ENCODE results near the gene KANSL3.
A peak's percentile ranks its signal among the peaks of the same experiment; 100 is the strongest.
"Not testable (repeated sequence)": the region's sequence is repeated elsewhere in the genome, so short reads cannot be mapped to it uniquely, and the experiment has no call there.

KANSL3 gene

DNA sequence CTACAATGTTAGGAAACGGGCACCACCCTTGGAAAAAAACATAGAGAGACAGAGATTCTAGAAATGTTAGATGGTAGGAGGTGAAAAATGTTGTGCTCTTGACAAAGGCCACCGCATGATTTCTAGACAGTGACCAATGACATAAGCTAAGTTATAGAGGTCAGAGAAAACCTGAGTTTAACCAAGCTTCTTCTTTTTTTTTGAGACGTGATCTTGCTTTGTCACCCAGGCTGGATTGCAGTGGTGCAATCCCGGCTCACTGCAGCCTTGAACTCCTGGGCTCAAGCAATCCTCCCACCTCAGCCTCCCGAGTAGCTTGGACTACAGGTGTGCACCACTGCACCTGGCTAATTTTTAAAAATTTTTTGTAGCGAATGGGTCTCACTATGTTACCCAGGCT is 17.4 kb upstream of the KANSL3 start:
- no peak for DNase-seq (ENCODE audit: low spot score)

DNA sequence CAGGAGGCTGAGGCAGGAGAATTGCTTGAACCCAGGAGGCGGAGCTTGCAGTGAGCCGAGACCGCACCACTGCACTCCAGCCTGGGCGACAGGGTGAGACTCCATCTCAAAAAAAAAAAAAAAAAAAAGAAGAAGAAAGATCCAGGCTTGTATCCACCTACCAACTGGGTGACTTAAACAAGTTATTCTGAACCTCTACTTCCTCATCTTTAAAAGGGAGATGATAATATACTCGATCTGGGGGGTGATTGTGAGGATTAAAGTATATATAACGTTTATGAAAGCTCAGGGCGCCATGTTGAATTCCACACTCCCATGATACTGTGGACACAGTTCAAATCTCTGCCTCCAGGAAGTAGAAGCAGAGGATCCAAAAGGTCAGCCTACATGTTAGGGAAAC is 16.7 kb upstream of the KANSL3 start:
- not testable (repeated sequence) for DNase-seq (ENCODE audit: low spot score)

DNA sequence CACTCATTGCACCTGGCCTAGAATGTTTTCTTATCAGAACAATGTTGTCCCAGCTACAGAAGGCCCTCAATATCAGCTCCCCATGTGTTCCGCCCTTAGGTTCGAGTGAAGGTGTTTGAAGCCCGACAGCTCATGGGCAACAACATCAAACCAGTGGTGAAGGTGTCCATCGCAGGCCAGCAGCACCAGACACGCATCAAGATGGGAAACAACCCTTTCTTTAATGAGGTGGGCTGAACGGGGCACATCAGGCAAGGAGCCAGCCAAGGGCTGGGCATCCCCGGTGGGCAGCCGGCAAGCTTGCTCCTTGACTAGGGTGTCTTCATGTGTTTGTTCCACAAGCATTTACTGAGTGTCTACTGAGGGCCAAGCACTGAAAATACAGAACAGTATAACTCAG is 13.7 kb upstream of the KANSL3 start:
- no peak for DNase-seq (ENCODE audit: low spot score)

DNA sequence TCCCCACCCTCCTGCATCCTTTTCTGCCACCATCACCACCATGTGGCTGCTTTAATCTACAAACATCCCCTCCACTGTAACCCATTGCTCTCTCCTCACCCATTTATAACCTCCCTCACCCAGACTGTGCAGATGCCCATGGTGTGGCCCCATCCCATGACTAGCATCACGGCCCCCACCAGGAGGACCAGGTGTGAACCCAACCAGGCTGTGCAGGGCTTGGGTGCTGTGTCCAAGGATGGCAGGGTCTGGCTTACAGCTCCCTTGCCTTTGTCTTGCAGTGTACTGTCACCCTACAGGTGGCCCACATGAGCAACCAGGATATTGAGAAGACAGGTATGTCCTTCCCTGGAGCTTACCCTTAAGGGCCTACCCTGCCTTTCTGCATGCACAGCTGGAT is 11.2 kb upstream of the KANSL3 start:
- no peak for DNase-seq (ENCODE audit: low spot score)

DNA sequence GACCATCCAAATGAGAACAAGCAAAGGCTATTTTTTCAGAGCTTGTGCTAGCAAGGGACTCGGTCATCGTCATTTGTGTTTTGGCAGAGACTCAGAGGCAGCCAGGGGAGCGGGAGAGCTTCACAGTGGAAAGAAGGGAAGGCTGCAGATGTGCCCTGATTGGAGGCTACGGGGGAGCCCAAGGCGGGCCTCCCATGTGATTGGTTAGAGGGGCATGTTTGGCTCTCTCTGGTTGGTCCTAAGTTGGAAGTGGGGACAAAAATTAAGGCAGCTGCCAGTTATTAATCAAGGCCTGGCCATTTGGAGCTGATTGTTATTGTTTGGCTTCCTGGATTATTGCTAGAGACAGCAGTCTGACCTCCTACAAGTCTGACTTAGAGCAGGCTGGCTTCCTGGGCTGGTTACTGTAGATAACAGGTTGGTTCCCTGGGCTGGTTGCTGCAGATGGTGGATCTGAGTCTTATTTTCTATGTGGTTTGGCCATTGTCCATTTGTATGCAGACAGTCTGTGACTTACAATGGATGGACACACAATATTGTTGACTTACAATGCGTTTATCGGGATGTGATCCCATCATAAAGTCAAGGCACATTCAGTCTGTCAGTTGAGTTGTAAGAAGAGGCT is 10.3 kb upstream of the KANSL3 start:
- no peak for DNase-seq (ENCODE audit: low spot score)

DNA sequence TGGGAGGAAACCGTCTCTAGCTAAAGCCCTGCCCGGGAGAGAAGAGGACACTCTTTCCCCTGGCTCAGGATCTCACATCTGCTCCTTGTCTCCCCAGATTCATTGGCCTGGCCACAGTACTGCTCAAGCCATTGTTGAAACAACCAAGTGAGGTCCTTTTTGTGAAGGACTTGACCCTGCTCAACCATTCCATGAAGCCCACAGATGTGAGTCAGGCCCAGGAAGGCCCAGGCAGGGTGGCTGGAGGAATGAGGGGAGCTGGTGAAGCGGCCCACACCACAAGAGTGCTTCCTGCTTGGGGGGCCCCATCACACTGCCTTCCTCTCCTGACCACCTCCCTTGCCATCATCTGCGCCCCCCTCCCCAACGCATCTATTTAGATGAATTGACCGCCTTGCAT is 9.6 kb upstream of the KANSL3 start:
- no peak for DNase-seq (ENCODE audit: low spot score)

DNA sequence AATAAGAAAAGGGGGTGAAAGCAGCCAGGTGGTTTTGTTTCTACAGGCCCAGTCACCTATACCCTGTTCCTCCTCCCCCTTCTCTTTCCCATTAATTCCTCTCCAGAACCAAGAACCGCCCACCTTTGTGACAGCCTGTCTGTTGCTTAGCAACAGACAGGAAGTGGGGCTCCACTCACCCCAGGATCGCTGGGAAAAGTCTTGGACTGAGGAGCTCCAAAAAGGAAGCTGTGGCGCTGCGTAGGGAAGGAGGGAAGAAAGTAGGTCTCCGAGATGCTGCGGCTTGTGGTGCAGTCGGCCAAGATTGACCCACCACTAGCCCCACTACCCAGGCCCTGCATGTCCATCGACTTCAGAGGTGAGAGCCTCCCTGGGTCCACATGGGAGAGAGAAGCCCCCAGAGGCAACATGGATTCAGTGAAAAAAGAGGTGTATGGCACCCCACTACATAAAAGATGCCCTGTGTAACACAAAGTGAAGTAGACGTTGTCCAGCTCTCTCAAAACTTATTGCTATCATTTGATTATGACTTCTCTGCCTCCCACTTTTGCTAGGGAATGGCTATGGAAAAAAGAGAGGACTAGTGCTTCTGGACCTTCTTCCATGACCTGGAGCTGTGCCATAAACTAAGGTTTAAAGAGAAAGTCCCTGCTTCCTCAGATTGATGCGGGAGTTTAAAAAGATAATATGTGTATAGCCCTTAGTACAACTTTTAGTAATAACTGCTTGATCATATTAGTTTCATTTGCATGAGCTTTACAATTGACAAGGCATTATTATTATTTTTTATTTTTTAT is 4.7 kb upstream of the KANSL3 start, which contains the start of gene FER1L5:
Gene FER1L5, plus strand, starts transcription at position 201 of the 797 bp plus-strand sequence. Its CDS starts 73 bp downstream, at position 274.
- DNase-seq (ENCODE audit: low spot score) = peak; percentile 66

DNA sequence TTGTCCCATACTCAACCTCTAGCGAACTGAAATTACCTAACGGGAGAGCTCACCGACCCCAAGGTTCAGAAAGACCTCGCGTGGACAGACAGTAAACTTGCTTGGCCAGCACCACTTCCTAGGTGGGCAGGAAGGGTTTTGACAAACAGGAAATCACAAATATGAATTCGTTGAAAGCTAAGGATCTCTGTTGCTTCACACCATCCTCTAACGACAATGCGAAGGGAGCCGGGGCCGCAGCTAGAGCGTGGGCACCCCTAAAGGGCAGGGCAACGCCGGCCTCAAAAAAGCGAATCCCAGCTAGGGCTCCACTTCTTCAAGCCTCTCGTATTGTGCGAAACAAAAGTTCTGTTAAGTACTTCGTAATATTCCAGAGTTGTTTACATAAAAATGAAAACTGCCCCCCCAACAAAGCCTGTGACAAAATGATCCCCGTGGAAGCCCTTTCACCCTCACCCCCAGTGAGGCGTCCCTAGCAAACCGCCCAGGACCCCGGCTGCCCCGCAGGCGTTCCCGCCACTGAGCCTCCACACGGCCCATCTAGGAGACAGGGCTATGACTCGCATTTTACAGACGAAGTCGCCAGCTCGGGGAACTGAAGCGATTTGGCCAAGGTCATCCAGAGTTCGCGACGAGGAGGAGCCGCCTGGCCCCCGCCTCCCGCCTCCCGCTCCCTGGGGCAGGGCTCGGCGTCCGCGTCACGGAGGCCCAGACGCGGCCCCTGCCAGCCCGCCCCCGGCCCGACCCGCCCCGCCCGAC is 548 bp downstream of the KANSL3 start:
- DNase-seq (ENCODE audit: low spot score) = peak; percentile 82

DNA sequence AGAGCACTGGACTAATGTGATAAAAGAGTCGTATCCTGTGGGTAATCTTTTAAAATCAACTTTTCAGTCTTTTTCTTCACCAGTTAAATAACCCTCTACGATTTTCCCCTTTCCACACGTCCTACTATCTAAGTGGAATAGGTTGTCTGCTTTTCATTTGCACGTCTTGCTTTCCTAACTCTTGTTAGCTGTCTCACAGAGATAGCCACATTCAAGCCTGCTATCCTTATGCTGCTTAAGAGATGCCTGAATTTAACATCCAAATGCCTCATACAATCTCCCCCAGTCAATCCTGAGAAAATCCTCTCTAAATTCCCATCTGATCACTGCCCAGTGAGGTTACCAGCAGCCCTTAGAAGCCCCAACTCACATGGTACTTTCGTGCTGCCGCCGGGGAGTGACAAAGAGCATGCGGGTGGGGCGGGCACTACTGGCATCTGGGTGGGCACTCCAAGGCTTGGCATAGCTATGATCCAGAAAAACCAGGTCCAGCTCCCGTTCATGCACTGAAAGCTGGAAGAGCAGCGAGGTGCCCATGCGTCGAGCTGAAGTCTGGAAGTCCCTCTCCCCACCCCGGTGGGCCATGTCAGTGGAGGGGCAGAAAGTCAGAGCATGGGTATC is 1.5 kb downstream of the KANSL3 start:
- DNase-seq (ENCODE audit: low spot score) = no peak

DNA sequence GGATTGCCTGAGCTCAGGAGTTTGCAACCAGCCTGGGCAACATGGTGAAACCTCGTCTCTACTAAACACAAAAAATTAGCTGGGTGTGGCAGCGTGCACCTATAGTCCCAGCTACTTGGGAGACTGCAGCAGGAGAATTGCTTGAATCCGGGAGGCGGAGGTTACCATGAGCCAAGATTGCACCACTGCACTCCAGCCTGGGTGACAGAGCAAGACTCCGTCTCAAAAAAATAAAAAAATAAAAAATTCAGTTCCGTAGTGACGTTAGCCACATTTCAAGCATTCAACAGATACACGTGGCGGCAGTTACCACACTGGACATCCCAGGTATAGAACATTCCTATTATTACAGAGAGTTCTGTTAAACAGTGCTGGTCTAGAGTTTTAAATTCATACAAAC is 4.5 kb downstream of the KANSL3 start:
- DNase-seq (ENCODE audit: low spot score) = no peak

DNA sequence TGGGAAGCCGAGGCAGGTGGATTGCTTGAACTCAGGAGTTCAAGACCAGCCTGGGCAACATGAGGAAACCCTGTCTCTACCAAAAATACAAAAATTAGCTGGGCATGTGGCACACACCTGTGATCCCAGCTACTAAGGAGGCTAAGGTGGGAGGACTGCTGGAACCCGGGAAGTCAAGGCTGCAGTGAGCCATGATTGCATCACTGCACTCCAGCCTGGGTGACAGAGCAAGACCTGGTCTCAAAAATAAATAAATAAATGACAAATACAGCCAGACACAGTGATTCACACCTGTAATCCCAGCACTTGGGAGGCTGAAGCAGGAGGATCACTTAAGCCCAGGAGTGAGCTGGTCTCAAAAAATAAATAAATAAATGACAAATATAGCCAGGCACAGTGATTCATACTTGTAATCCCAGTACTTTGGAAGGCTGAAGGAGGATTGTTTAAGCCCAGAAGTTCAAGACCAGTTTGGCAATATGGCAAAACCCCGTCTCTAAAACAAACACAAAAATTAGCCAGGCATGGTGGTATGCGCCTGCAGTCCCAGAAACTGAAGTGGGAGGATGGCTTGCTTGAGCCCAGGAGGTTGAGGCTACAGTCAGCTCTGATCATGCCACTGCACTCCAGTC is 6.2 kb downstream of the KANSL3 start:
- DNase-seq (ENCODE audit: low spot score) = no peak

DNA sequence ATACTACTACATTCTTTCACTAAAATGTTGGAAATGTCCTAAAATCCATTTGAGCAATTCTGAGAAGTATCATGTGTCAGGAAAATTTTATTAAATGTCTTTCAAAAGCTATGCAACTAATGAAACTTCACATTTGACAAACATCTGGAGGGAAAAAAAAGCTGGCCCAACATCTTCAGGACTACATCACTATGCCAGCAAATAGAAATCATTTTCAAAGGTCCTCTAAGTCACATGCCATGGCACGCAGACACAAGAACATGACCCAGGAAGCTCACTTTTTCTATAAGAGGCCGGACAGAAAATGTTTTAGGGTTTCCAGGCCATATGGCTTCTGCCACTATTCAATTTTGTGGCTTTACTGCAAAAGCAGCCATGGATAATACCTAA is 11.6 kb downstream of the KANSL3 start:
- DNase-seq (ENCODE audit: low spot score) = no peak

DNA sequence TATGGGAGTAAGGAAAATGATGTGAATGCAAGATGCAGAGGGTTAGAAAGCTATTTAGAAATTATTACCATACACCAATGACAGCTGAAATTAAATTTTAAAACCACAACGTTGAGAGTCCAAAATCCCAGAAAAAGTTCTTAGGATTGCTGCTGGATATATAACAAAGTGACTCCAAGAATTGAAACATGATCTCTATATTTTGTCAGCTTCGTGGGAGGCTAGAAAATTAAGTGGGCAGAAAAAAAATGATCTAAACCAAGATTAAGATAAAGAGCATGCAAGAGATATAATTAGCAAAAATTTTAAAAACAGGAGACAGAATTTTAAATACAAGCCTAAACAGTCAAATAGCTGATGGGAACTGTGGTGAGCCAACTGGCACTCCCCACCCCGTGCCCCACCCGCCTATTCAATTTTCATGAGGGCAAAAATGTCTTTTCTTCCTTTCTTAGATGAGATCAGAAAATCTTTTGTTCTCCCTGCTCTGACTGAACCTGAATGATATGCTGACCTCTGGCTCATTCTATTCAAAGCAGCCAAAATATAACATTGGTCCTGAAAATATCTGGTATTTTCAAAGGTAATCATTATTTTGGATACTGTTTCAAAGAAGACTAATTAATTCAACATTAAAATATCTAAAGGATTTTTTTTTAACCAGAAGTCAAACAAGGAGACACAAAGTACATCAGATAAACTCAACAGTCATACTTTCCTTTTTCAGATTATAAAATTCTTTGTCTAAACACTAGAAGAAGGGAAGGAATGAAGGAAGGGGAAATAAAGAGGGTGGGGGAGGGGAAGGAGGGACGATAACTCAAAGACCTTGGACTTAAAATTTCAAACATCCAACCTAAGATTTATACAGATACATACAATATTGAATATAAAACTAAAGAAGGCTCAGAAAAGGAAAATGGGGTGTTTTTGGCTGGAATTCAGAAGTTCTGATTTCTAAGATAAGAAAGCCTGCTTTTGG is 12.2 kb downstream of the KANSL3 start:
- no peak for DNase-seq (ENCODE audit: low spot score)

DNA sequence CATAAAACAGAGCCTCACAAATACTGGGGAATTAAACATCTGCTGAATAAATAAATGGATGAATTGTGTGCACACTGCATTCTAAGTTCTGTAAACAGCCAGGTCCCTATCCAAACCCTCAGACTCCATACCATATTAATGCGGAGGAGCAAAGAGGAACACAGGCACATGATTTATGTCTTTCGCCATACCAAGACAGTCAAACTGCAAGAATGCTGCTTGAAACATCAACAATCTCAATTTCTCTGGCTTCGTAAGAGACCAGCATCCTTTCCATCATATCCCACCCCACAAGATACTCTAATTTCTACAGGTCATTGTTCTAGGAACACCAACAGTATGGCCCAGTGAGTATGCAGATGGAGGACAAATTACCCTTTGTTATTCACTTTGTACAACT is 15.0 kb downstream of the KANSL3 start:
- DNase-seq (ENCODE audit: low spot score) = no peak

DNA sequence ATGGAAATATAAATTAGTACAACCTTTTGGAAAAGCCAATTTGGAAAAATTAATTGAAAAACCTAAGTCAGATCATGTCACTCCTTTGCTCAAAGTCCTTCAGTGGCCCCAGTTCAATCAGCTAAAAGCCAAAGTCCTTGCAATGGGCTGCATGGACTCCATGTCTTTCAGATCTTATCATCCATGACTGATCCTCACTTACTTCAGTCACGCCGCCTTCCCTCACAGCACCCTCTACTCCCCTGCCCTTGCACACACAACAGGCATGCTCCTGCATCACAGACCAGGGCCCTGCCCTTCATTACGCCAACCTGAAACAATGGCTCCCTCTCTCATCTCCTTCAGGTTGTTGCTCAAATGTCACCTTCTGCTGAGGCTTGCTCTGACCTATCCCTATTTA is 15.6 kb downstream of the KANSL3 start:
- no peak for DNase-seq (ENCODE audit: low spot score)

DNA sequence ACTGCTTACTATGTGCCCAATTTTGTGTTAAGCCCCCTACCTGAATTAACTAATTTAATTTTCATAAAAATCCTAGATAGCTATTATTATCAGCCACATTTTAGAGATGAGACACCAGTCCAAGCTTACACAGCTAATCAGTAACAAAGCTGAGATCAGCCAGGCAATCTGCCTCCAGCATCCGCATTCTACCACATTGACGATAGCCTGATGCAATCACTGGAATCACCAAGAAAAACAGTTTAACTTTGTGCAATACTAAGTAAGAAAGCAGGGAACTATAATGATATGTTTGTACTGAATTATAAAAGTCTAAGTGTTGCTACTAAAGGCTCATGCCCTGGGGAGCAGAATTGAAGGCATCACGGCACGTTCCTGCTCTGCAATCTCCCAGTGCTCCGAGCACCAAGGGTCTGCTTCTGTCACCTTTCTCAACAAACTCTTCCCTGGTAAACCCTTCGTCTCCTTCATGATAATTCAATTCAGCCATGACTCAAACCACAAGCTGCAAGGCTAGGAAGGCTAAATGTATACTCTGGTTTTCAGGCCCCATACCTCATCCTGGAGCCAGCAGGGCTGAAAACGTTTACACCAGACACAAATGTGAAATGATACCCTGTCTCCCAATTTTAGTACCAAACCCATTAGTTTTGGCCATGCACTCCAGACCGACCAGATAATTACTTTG is 19.4 kb downstream of the KANSL3 start:
- no peak for DNase-seq (ENCODE audit: low spot score)

DNA sequence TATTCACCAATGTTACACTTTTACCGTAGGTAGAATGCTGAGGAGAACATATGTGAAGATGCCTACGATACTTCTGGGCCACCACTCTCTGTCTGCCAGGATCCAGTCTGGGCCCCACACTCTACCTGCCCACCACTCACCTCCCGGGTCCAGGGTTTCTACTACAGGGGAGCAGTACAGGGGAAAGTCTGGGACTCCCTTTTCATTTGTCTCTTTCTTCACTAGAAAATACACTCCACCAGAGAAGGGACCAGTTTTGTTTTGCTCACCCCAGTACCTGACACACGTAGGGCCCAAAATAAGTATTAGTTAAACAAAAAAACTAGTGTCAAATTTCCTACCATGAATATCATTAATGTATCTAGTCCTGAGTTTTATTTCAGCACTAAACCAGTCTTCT is 21.1 kb downstream of the KANSL3 start:
- DNase-seq (ENCODE audit: low spot score) = no peak

DNA sequence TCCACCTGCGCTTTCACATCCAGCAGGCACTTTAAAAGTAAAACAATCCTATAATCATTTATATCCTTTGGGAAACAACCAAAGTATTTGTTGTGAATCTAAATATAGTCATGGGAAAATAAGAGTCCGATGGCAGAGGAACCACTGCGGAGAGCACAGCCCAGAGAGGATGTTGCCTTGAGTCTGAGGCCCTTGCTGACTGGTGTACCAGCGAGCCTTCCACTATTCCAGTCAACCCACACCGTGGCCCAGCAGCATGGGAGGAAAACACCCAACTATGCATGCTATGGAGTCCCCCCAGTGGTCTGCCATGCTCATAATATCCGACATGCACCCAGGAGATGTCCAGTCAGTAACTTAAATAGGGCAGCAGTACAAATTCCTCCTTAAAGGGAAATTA is 21.6 kb downstream of the KANSL3 start:
- DNase-seq (ENCODE audit: low spot score) = no peak

DNA sequence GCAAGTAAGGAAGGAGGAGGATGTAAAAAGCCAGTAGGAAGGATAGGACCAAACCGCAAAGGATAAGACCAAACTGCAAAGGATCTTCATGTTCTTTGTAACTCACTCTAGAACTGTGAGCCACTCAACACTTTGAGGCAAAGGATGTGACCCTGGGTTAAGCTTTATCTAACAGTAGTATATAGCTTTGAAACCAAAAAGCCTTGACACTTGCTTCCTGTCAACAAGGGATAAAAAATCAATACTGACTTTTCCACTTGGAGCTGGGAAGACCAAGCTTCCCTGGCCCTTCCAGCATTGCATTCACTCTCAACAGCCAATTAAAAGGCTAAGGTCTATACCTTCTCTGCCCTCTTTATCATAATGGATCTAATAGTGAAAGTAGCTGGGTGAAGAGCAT is 22.0 kb downstream of the KANSL3 start:
- DNase-seq (ENCODE audit: low spot score) = no peak
